Aorta (tissue), 5 donors: ENCODE measurements around the gene UBE2O. TPM values are rescaled to one million over a fixed set of nuclear protein-coding genes. Genes with fewer than 3 reads are reported as not detected.

ENCODE experiments used
- ATAC-seq: fragments of 200-7000 bp; cut with Tn5 transposase; one replicate; pipeline ENCODE4 v1.9.1; 2022; ENCODE audit warnings: moderate library complexity; ENCODE audit not compliant: low FRiP score
- DNase-seq, 2 donors: peaks; one replicate each; pipeline ENCODE4 v3.0.0-alpha.2; 2020
- H3K27ac ChIP-seq, 2 donors: one replicate each; pipeline ENCODE4 v1.5.1; 2013; ENCODE audit warnings: low read length in 2 of 2, mild to moderate bottlenecking in 2 of 2, moderate library complexity in 2 of 2, control low read depth in 1 of 2, inconsistent platforms in 1 of 2, low read depth in 1 of 2
- H3K27me3 ChIP-seq, 2 donors: one replicate each; pipeline ENCODE4 v1.6.1; 2013; ENCODE audit warnings: control low read depth in 1 of 2, low read length in 1 of 2, mild to moderate bottlenecking in 1 of 2, moderate library complexity in 1 of 2; ENCODE audit not compliant: insufficient read depth in 2 of 2, control insufficient read depth in 1 of 2
- H3K36me3 ChIP-seq, 2 donors: one replicate each; pipeline ENCODE4 v1.6.1; 2013; ENCODE audit warnings: control low read depth in 1 of 2, low read length in 1 of 2, mild to moderate bottlenecking in 1 of 2; ENCODE audit not compliant: insufficient read depth in 2 of 2, control insufficient read depth in 1 of 2
- H3K4me1 ChIP-seq, 2 donors: one replicate each; pipeline ENCODE4 v1.6.1; 2013; ENCODE audit warnings: low read length in 2 of 2, control low read depth in 1 of 2, mild to moderate bottlenecking in 1 of 2, moderate library complexity in 1 of 2; ENCODE audit not compliant: insufficient read depth in 2 of 2, control insufficient read depth in 1 of 2
- H3K4me3 ChIP-seq, 2 donors: one replicate each; pipeline ENCODE4 v1.5.1; 2013; ENCODE audit warnings: low read length in 2 of 2, control low read depth in 1 of 2, mild to moderate bottlenecking in 1 of 2
- H3K9me3 ChIP-seq: one replicate; pipeline ENCODE4 v1.6.1; 2013; ENCODE audit warnings: mild to moderate bottlenecking, low read length; ENCODE audit not compliant: control insufficient read depth
- WGBS, 2 donors: extraction: QIAGEN DNeasy Blood & Tissue Kit; methylation state at CpG; one replicate each; pipeline ENCODE4 v1.1.7; 2013; 5-methylcytosine and 5-hydroxymethylcytosine counted together
- intact Hi-C, 2 donors: fragments of 100-400 bp; cut with DNase I; formaldehyde crosslinking; loops; one replicate each; pipeline versions ENCODE4 v1.14.2 to v1.15.0; 2022
- polyA plus RNA-seq, 2 donors: library from polyadenylated mRNA; stranded (reverse); fragments of 200-250 nt; gene quantifications; one replicate each; pipeline ENCODE4 v1.2.3, GENCODE V29; 2013
- total RNA-seq, 2 donors: library from RNA; stranded (reverse); fragmentation: NEBNext Ultra II Directional; extraction: Animal tissue kit (Norgen Biotek cat#: 25700); gene quantifications; one replicate each; pipeline ENCODE4 v1.2.1, GENCODE V29; 2021
- donor health status: healthy with polysubstance abuse.
- donor health status: Bipolar disorder and iron deficiency.
- donor health status: DM: no; HTN: no; CAD: no.
- donor health status: DM: no; HTN: no; CAD: no.
- donor health status: DM: yes; HTN: yes; CAD: no.

UBE2O gene
- total and polyA plus RNA-seq, 4 donors: 2.5 to 24.7 (median 12.5) TPM

DNA sequence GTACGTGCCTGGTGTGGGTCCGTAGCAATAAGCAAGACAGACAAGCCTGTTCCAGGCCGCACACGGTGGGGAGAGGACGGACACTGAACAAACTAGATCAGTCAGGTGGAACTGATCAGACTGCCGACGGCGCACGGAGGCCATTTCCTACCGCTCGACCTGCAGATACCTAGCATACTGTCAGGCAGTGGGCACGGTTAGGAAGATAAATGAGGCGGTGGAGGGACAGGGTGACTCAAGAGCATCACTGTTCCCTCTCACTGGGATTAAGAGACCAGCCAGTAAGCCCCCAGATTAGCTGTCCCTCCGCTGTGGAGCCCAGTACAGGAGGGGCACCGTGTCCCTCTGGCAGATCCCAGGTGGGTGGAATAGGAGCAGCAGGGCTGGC lies 19.3 kb upstream of the UBE2O start:
- Histone ChIP-seq H3K27me3 (no peaks in the 10 kb centered on the region), H3K36me3 (no peaks in the 10 kb centered on the region), H3K4me1 (no peaks in the 10 kb centered on the region), H3K9me3 (no peaks in the 10 kb centered on the region), H3K27ac (no peak overlapping the region), H3K4me3 (no peak overlapping the region)
- intact Hi-C loops: no loop called here
- WGBS, 2 donors: 94 to 96% methylated on average over 15 of the region's 15 CpGs
- no peak for ATAC-seq
- DNase-seq: no peak

DNA sequence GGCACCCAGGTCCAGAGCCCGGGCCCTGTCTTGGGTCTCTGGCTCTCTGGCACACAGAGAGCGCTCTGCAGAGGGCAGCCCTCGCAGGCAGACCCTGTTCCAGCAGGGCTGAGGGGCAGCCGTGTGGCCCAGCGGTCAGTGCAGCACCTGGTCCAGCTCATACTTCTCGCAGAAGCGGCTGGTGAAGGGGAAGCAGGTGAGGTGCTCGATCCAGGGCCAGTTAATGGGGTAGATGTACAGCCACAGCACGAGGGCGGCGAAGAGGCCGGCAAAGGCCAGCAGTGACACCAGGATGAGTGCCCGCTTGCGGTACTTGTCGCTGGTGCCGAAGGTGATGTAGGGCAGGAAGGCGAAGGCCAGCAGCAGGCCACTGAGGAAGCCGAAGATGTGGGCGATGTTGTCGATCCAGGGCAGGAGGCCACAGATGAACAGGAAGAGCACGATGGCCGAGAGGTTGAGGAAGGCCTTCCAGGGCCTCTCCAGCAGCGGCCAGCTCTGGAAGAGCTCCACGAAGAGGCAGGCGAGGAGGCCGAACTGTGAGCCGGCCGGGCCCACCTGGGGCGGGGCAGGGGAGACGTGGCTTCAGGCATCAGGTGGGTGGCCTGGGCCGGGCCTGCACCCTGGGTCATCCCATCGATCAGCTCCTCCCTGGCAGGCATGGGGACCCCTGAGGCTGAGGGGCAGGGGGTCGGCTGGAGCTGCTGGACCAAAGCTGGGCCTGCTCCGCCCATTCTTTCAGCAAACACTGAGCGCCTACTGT lies 18.7 kb upstream of the UBE2O start:
- Histone ChIP-seq H3K9me3 (no peaks in the 10 kb centered on the region), H3K4me3 (no peak overlapping the region), H3K36me3 (no peaks in the 10 kb centered on the region), H3K27me3 (no peaks in the 10 kb centered on the region), H3K27ac (no peak overlapping the region), H3K4me1 (no peaks in the 10 kb centered on the region)
- intact Hi-C loops: no loop called here
- 94 to 95% methylated on average over 35 of the region's 35 CpGs for WGBS, 2 donors
- ATAC-seq (no peak), DNase-seq (no peak)

DNA sequence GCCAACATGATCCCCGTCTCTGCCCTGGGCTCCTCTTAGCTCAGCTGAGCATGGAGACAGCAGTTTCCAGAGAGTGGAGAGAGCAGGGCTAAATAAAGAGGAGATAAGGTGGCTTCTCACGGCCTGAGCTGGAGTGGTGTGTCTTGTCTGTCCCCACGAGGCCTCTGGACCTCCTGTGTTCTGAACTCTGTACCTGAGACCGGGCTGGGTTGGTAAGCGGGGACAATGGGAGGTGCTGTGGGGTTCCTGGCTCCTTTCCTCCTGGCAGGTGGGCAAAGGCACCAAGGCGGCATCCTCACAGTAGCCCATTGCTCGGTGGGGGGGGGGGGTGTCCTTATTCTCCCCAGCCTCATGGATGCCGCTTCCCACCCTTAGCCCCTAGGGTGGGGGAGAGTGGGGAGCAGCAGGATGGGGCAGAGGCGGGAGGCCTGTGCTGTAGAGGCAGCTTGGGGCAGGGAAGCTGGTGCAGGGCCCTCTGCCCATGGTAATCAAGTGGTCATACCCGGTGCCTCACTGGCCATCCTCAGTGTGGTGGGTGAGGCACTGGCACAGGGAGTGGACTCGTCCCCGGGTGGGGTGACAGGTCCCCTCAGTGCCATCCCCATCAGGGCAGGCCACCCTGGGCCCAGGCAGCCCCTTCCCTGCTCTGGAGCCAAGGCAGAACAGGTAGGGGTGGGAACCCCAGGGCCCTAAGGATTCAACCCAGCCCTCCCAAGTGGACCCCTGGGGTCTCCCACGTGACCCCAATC lies 17.2 kb upstream of the UBE2O start:
- no peaks in the 10 kb centered on the region for H3K9me3 ChIP-seq
- H3K27me3 ChIP-seq: no peaks in the 10 kb centered on the region
- ATAC-seq: no peak
- H3K4me1 ChIP-seq: no peaks in the 10 kb centered on the region
- H3K36me3 ChIP-seq: no peaks in the 10 kb centered on the region
- no peak overlapping the region for H3K27ac ChIP-seq
- WGBS, 2 donors: 89 to 91% methylated on average over 13 of the region's 13 CpGs
- DNase-seq: no peak
- H3K4me3 ChIP-seq: no peak overlapping the region
- intact Hi-C loops: loop anchor here in 1 of 2 donors (10.0 kb wide), 1 partner anchor 55 kb away; no protein-coding TSS in a partner anchor

DNA sequence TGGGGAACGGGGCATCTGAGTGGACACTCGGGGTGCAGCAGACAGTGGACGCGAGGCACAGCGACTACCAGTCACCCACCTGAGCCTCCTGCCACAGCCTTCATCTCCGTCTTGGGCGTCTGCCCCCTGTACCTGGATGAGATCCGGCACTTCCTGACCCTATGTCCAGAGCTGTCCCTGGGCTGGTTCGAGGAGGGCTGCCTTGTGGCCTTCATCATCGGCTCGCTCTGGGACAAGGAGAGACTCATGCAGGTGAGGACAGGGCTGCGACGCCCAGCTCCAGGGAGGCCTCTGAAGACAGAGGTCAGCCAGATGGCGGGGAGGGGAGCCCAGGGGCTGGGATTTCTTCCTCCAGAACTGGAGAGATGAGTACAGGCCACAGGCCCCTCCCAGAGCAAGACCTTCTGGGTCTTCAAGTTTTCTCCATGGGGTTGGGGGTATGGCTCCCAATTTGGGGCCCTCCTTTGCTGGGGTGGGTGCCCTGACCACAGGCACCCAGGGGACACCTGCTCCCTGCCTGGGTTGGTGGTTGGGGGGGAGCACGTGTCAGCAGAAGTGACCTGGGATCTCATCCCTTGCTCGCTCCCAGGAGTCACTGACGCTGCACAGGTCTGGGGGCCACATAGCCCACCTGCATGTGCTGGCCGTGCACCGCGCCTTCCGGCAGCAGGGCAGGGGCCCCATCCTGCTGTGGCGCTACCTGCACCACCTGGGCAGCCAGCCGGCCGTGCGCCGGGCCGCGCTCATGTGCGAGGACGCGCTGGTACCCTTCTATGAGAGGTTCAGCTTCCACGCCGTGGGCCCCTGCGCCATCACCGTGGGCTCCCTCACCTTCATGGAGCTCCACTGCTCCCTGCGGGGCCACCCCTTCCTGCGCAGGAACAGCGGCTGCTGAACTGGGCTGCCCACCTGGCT lies 16.4 kb upstream of the UBE2O start:
- Histone ChIP-seq H3K4me3 (no peak overlapping the region), H3K4me1 (no peaks in the 10 kb centered on the region), H3K27me3 (no peaks in the 10 kb centered on the region), H3K9me3 (no peaks in the 10 kb centered on the region), H3K36me3 (no peaks in the 10 kb centered on the region), H3K27ac (no peak overlapping the region)
- DNase-seq (no peak), ATAC-seq (no peak)
- intact Hi-C loops: loop anchor here in 1 of 2 donors (10.0 kb wide), 1 partner anchor 55 kb away; no protein-coding TSS in a partner anchor
- WGBS, 2 donors: 94 to 95% methylated on average over 37 to 38 of the region's 38 CpGs

DNA sequence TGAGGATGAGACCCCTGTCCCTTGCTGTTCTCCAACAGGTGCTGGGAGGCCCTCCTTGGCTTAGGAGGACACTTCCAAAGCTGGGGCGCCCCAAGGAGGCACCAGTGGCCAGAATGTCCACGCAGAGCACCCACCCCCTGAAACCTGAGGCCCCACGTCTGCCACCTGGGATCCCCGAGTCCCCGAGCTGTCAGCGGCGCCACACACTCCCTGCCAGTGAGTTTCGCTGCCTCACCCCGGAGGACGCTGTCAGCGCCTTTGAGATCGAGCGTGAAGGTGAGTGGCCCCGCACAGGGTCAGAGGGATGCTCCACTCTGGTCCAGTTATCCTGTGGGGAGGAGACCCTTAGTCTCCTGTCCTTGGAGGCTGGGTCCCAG lies 15.7 kb upstream of the UBE2O start:
- Histone ChIP-seq H3K4me3 (no peak overlapping the region), H3K27ac (no peak overlapping the region), H3K27me3 (no peaks in the 10 kb centered on the region), H3K9me3 (no peaks in the 10 kb centered on the region), H3K4me1 (no peaks in the 10 kb centered on the region), H3K36me3 (no peaks in the 10 kb centered on the region)
- DNase-seq: no peak
- WGBS, 2 donors: 93% methylated on average over 14 of the region's 14 CpGs
- ATAC-seq: no peak
- intact Hi-C loops: loop anchor here in 1 of 2 donors (10.0 kb wide), 1 partner anchor 54 kb away; no protein-coding TSS in a partner anchor

DNA sequence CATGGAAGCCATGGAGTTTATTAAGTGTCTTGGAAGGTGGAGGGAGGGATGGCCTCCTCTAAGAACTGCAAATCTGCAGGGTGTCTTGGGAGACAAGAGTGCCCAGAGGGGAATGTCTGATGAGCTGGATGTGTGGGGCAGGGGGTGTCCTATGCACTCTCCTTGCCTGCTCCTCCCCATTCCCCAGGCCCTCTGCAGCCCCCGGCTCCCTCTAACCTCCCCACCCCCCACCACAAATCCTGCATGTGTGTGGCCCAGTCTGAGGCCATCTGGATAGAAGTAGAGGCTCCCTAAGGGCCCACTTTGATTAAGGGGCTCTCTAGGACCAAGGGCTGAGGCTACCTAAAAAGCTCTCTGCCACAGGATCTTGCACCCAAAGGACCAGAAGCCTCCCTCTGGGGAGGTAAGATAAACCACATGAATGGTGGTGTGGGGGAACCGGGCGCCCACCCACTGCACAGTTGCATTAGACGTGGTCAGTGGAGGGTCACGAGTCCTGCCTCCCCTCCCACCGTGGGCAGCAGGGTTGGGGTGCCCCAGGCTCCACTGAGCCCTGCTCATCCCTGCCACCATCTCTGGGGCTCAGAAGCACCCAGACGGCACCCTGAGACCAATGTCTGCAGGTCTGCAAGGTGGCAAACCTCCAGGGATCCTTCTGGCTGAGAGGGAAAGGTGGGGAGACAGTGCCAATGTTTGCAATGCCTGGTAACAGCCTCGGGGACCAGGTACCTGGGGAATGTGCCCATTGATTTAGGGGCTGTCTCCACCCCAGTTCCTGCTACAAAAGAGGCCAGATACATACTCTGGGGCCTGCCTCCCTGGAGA lies 15.1 kb upstream of the UBE2O start:
- intact Hi-C loops: loop anchor here in 1 of 2 donors (10.0 kb wide), 1 partner anchor 53 kb away; no protein-coding TSS in a partner anchor
- DNase-seq (no peak), ATAC-seq (no peak)
- 81 to 83% methylated on average over 8 of the region's 8 CpGs for WGBS, 2 donors
- H3K4me1 ChIP-seq: no peaks in the 10 kb centered on the region
- H3K4me3 ChIP-seq: no peak overlapping the region
- no peak overlapping the region for H3K27ac ChIP-seq
- no peaks in the 10 kb centered on the region for H3K36me3 ChIP-seq
- no peaks in the 10 kb centered on the region for H3K9me3 ChIP-seq
- H3K27me3 ChIP-seq: no peaks in the 10 kb centered on the region

DNA sequence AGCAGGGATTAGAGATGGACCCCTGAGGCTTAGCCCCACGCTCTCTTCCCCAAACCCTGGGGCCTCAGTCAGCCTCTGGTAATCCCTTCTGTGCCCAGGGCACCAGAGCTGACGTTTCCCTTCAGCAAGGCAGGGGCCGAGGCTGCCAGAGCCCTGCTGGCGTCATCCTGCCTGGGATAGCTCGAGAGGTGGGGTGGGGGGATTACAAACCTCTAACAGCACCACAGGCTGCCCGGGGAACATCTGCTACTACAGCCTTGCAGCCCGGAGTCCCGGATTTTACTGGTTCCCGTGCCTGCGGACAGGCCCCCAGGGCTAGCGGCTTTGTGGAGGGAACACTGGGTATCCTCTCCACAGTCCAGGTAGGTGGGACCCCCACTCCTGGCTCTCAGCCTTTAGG lies 14.4 kb upstream of the UBE2O start, which contains the start of gene AANAT:
TSS of gene AANAT (plus strand) at position 238 of the 400 bp plus-strand sequence. CDS start 1,144 bp downstream, outside the sequence.
- H3K4me3 ChIP-seq: no peak within 1 kb of the TSS
- H3K27ac ChIP-seq: no peak within 1 kb of the TSS
- no peaks in the 10 kb centered on the region for H3K9me3 ChIP-seq
- no peak for DNase-seq
- ATAC-seq: no peak
- intact Hi-C loops: loop anchor here in 1 of 2 donors (10.0 kb wide), 1 partner anchor 53 kb away; no protein-coding TSS in a partner anchor
- no peaks in the 10 kb centered on the region for H3K36me3 ChIP-seq
- 76 to 79% methylated on average over 11 of the region's 11 CpGs for WGBS, 2 donors
- H3K4me1 ChIP-seq: no peaks in the 10 kb centered on the region
- no peaks in the 10 kb centered on the region for H3K27me3 ChIP-seq
